Activated CD4-positive, CD25-positive, alpha-beta regulatory T cell treated with anti-CD3 and anti-CD28 coated beads, Interleukin-2, amount 50 U/mL, for 24 hours (primary cell): Measurements from ENCODE around the gene SLC6A20.

Source experiments
- ATAC-seq, 2 donors: fragments of 150-1000 bp; cut with Tn5 transposase; one replicate each; pipeline ENCODE4 v1.10.0; 2021; ENCODE audit warnings: mild to moderate bottlenecking in 1 of 2, moderate library complexity in 1 of 2

Gene SLC6A20

GRCh38 chr3:45795882-45796765 is at the start of gene SLC6A20:
Gene SLC6A20 (minus strand): TSS chr3:45796536. CDS start chr3:45796419, 117 bp downstream.
- peak; percentile 44 to 58 for ATAC-seq

- no peak for ATAC-seq
Observed at GRCh38 chr3:45844616-45845015, 48.3 kb upstream of the SLC6A20 start.

GRCh38 chr3:45842851-45843625 is 46.7 kb upstream of the SLC6A20 start:
- ATAC-seq, result no peak

- peak; percentile 94 to 96 for ATAC-seq
Observed at GRCh38 chr3:45841757-45842491, 45.6 kb upstream of the SLC6A20 start, which contains the start of gene LZTFL1. Gene LZTFL1 (minus strand): TSS chr3:45842119. CDS start chr3:45841991, 128 bp downstream.

GRCh38 chr3:45841420-45841756 is 45.1 kb upstream of the SLC6A20 start:
- ATAC-seq, result peak; percentile 28 to 32

GRCh38 chr3:45838466-45838865 is 42.1 kb upstream of the SLC6A20 start:
- ATAC-seq, result no peak

GRCh38 chr3:45832699-45833098 is 36.4 kb upstream of the SLC6A20 start:
- ATAC-seq, result no peak

GRCh38 chr3:45830121-45830520 is 33.8 kb upstream of the SLC6A20 start:
- ATAC-seq, result no peak

- no peak for ATAC-seq
Observed at GRCh38 chr3:45826908-45827307, 30.6 kb upstream of the SLC6A20 start.

- ATAC-seq, result peak; percentile 83 to 94
Observed at GRCh38 chr3:45826321-45826720, 30.0 kb upstream of the SLC6A20 start.

- no peak for ATAC-seq
Observed at GRCh38 chr3:45821127-45821526, 24.8 kb upstream of the SLC6A20 start.

- ATAC-seq, result no peak
Observed at GRCh38 chr3:45819543-45819942, 23.2 kb upstream of the SLC6A20 start.

- ATAC-seq, result peak; percentile 67 to 73
Observed at GRCh38 chr3:45817831-45818522, 21.6 kb upstream of the SLC6A20 start.

GRCh38 chr3:45816544-45816943 is 20.2 kb upstream of the SLC6A20 start:
- ATAC-seq, result no peak

GRCh38 chr3:45814322-45814721 is 18.0 kb upstream of the SLC6A20 start:
- no peak for ATAC-seq

GRCh38 chr3:45807681-45808540 is 11.6 kb upstream of the SLC6A20 start:
- no peak for ATAC-seq

- no peak for ATAC-seq
Observed at GRCh38 chr3:45807133-45807532, 10.8 kb upstream of the SLC6A20 start.

GRCh38 chr3:45806072-45806471 is 9.7 kb upstream of the SLC6A20 start:
- ATAC-seq, result no peak

- ATAC-seq, result no peak
Observed at GRCh38 chr3:45803252-45803935, 7.1 kb upstream of the SLC6A20 start.

GRCh38 chr3:45802146-45802545 is 5.8 kb upstream of the SLC6A20 start:
- no peak for ATAC-seq

- ATAC-seq, result no peak
Observed at GRCh38 chr3:45800611-45801010, 4.3 kb upstream of the SLC6A20 start.
